C4-2B (cell line): ENCODE results near the gene BICDL1.

Source experiments
- ZFX ChIP-seq: fragments of 450-650 bp; IDR thresholded peaks from 2 replicates; pipeline ENCODE4 v1.6.1; 2017
- TF ChIP-seq, protein P1 (sequence below): fragments of 450-650 bp; conservative IDR thresholded peaks from 2 replicates; pipeline ENCODE4 v1.5.1; 2017; ENCODE audit warnings: mild to moderate bottlenecking

DNA sequence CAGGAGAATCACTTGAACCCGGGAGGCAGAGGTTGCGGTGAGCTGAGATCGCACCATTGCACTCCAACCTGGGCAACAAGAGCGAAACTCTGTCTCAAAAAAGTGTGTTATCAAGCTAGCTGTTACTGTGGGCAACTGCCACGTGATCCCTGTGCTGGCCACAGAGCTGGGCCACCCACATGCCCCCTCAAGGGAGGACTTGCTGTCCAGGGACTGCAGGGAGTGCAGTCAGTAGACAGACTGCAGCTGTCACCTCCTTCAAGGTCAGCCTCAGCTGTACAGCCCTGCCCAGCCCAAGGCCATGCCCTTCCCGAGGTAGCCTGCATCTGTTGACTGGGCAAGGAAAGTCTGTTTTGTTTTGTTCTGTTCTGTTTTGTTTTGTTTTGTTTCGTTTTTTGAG, 46.6 kb upstream of the BICDL1 start:
- TF ChIP-seq, protein P1, sequence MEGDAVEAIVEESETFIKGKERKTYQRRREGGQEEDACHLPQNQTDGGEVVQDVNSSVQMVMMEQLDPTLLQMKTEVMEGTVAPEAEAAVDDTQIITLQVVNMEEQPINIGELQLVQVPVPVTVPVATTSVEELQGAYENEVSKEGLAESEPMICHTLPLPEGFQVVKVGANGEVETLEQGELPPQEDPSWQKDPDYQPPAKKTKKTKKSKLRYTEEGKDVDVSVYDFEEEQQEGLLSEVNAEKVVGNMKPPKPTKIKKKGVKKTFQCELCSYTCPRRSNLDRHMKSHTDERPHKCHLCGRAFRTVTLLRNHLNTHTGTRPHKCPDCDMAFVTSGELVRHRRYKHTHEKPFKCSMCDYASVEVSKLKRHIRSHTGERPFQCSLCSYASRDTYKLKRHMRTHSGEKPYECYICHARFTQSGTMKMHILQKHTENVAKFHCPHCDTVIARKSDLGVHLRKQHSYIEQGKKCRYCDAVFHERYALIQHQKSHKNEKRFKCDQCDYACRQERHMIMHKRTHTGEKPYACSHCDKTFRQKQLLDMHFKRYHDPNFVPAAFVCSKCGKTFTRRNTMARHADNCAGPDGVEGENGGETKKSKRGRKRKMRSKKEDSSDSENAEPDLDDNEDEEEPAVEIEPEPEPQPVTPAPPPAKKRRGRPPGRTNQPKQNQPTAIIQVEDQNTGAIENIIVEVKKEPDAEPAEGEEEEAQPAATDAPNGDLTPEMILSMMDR: no peak
- TF ChIP-seq ZFX: no peak
